Activated CD8-positive, alpha-beta memory T cell treated with anti-CD3 and anti-CD28 coated beads for 36 hours (primary cell): Measurements from ENCODE around the gene RPL18A. TPM values are rescaled to one million over a fixed set of nuclear protein-coding genes. Genes with fewer than 3 reads are reported as not detected.

Experiments
- CTCF ChIA-PET: fragments of 350-600 bp; sonication (Branson Sonifier 250); formaldehyde crosslinking; loops from one replicate; lab custom pipeline; 2021; ENCODE audit warnings: antibody characterized with exemption; lab: Charles Lee
- POLR2A ChIA-PET: fragments of 350-600 bp; sonication (Branson Sonifier 250); formaldehyde crosslinking; loops from one replicate; lab custom pipeline; 2021; ENCODE audit warnings: antibody characterized with exemption; lab: Charles Lee
- total RNA-seq, 2 experiments: library from RNA; stranded (reverse); gene quantifications; one replicate each; pipeline ENCODE4 v1.2.3, GENCODE V29; 2021

RPL18A gene
- 1,000 to 10,000 TPM; 3,083 to 3,091 TPM for total RNA-seq

GRCh38 chr19:17859533-17860330 lies at the start of gene RPL18A:
Gene RPL18A (plus strand): TSS chr19:17859910. CDS start chr19:17859957, 47 bp downstream.
- ChIA-PET POLR2A (interaction anchor here (0.6 to 5.5 kb wide), 17 partner anchors 10 to 496 kb away, joined by 3 to 83 read pairs (median 5); partner anchors contain the start of genes CCDC124, JAK3, MAP1S and SLC5A5), CTCF (interaction anchor here (0.6 to 8.4 kb wide), 28 partner anchors 11 to 1189 kb away, joined by 3 to 124 read pairs (median 5); partner anchors contain the start of genes B3GNT3, CCDC124, FCHO1 and JAK3)

- ChIA-PET CTCF (no interaction called here), POLR2A (no interaction called here)
Measured at GRCh38 chr19:17811103-17811502, 48.6 kb upstream of the RPL18A start.

DNA sequence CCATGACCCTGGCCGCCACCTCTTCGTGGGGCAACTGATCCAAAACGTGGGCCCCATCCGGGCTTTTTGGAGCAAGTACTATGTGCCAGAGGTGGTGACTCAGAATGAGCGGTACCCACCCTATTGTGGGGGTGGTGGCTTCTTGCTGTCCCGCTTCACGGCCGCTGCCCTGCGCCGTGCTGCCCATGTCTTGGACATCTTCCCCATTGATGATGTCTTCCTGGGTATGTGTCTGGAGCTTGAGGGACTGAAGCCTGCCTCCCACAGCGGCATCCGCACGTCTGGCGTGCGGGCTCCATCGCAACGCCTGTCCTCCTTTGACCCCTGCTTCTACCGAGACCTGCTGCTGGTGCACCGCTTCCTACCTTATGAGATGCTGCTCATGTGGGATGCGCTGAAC lies 48.0 kb upstream of the RPL18A start:
- ChIA-PET CTCF (no interaction called here), POLR2A (no interaction called here)

DNA sequence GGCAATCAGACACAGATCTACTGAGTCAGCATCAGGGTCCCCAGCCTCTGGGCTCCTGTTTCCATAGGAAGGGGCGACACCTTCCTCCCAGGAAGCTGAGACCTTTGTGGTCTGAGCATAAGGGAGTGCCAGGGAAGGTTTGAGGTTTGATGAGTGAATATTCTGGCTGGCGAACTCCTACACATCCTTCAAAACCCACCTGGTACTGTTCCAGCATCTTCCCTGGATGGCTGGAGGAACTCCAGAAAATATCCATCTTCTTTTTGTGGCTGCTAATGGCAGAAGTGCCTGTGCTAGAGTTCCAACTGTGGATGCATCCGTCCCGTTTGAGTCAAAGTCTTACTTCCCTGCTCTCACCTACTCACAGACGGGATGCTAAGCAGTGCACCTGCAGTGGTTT lies 47.6 kb upstream of the RPL18A start:
- ChIA-PET CTCF (interaction anchor here (0.5 kb wide), 1 partner anchor 13 kb away, joined by 4 read pairs; no protein-coding TSS in a partner anchor), POLR2A (no interaction called here)

- CTCF ChIA-PET = interaction anchor here (0.7 kb wide), 1 partner anchor 117 kb away, joined by 6 read pairs; no protein-coding TSS in a partner anchor
Measured at GRCh38 chr19:17817668-17818363, 41.9 kb upstream of the RPL18A start.

DNA sequence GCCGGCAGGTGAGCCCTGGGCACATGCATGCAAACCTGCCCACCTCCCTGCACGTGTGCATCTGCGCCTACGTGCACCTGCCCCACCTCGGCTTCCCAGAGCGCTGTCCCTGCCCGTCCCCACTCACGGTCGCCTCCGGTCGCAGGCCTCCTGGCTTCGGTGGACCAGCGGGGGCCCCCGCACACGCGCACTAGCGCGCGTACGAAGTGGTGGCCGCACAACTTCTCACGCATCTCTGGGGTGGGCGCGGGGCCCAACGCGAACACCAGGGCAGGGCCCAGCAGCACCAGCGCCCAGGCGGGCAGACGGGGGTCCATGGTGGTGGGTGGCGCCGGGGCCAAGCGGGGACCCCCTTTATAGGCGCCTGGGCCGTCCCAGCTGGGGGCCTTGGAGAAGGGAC lies 38.5 kb upstream of the RPL18A start, which contains the start of gene INSL3:
INSL3 (minus strand) TSS at position 330 of the 400 bp plus-strand sequence; CDS start at position 317, 13 bp downstream.
- ChIA-PET CTCF (no interaction called here), POLR2A (no interaction called here)

More at GRCh38 chr19:17817668-17818363, 41.9 kb upstream of the RPL18A start:
- POLR2A ChIA-PET = no interaction called here

GRCh38 chr19:17824339-17824738 lies 35.4 kb upstream of the RPL18A start:
- CTCF ChIA-PET = interaction anchor here (1.4 kb wide), 1 partner anchor 40 kb away, joined by 3 read pairs; no protein-coding TSS in a partner anchor
- POLR2A ChIA-PET = no interaction called here

- CTCF ChIA-PET = no interaction called here
- POLR2A ChIA-PET = interaction anchor here (0.6 kb wide), 1 partner anchor 355 kb away, joined by 5 read pairs; no protein-coding TSS in a partner anchor
Measured at GRCh38 chr19:17826508-17827056, 33.1 kb upstream of the RPL18A start.

DNA sequence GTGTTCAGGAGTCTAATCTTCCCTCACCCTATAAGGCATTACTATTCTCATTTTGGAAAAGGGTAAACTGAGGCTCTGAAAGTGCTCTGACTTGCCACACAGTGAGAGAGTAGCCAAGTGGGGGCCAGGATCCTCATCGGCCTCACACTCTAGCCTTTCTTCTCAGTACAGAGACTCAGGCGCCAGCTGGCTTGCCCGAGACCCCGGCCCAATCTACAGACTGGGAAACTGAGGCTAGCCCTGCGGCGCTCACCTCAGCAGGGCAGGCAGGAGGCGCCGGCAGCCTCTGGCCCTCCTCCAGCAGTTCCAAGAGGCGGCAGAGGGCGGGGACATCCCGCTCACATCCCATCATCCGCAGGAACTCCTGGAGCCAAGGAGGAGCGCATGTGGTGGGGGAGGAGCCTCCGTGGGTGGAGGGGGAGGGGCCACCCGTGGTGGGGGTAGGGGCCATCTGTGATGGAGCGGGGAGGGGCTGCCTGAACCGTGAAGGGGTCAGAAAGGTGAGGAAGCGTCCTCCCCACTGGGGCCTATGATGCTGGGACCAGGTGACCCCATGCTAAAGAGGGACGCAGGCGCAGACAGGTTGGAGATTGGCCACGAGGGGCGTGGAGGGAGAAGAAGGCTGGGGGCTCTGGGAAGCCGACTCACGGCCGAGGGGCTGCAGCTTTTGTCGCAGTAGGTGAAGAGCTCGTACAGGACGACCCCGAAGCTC lies 29.7 kb upstream of the RPL18A start:
- POLR2A ChIA-PET = interaction anchor here (0.8 kb wide), 1 partner anchor 18 kb away, joined by 5 read pairs; the partner anchor contains the start of gene JAK3
- CTCF ChIA-PET = interaction anchor here (1.2 kb wide), 1 partner anchor 21 kb away, joined by 3 read pairs; no protein-coding TSS in a partner anchor

DNA sequence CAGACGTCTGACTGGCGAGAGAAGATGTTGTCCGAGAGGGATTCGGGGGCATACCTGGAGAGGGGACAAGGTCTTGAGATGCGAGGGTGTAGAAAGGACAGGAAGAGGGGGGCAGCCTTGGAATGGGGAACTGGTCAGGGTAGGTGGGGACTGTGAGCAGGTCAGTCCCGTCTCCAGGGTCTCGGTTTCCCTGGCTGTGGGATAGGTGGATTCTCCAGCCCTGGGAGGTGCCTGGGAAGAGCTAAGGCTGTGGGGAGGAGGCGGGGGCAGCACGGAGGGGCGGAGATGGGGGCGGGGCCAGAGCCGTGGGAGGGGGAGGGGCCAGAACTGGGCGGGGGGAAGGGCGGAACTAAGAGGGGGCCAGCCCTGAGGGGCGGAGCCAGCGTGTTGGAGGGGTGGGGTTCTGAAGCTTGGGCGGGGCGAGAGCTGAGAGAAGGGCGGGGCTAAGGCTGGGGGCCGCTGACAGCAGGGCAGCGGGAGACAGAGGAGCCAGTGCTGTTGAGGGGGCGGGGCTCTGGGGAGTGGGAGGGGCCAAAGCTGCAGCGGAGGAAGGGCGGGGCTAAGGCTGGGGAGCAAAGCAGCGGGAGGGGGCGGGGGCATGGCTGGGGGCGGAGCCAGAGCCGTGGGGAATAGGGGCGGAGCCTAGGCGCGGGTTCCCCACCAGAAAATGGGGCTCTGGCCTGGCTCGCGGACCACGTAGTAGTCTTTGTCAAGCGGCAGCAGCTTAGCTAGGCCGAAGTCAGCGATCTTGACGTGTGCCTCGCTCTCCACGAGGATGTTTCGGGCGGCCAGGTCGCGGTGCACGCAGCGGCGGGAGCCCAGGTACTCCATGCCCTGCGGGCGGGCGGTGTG lies 28.9 kb upstream of the RPL18A start:
- POLR2A ChIA-PET = interaction anchor here (0.6 to 1.2 kb wide), 3 partner anchors 8 to 310 kb away, joined by 3 to 5 read pairs (median 3); no protein-coding TSS in a partner anchor
- CTCF ChIA-PET = interaction anchor here (0.9 to 1.2 kb wide), 2 partner anchors 20 to 28 kb away, joined by 3 read pairs; no protein-coding TSS in a partner anchor

DNA sequence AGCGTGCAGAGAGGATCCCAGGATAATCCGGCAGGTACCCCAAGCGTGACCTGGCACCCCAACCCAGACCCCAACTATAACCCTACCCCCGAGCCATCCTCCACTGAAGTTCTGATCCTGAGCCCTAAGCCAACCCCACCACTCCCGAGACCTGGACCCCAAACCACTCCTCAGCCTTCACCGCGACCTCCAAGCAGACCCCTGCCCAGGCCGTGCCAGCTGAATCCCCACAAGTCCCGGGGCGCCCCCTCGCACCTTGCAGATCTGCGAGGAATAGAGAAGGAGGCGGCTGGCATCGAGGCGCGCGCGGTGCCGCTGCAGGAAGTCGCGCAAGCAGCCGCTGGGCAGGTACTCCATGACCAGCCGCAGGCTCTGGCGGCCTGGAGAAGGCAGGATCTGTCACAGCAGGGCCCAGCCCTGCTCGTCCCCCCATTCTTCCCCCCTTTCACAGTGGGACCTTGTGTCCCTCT lies 28.3 kb upstream of the RPL18A start:
- CTCF ChIA-PET = interaction anchor here (0.9 kb wide), 1 partner anchor 29 kb away, joined by 3 read pairs; no protein-coding TSS in a partner anchor
- POLR2A ChIA-PET = interaction anchor here (1.1 to 1.2 kb wide), 2 partner anchors 9 to 39 kb away, joined by 3 read pairs; no protein-coding TSS in a partner anchor

DNA sequence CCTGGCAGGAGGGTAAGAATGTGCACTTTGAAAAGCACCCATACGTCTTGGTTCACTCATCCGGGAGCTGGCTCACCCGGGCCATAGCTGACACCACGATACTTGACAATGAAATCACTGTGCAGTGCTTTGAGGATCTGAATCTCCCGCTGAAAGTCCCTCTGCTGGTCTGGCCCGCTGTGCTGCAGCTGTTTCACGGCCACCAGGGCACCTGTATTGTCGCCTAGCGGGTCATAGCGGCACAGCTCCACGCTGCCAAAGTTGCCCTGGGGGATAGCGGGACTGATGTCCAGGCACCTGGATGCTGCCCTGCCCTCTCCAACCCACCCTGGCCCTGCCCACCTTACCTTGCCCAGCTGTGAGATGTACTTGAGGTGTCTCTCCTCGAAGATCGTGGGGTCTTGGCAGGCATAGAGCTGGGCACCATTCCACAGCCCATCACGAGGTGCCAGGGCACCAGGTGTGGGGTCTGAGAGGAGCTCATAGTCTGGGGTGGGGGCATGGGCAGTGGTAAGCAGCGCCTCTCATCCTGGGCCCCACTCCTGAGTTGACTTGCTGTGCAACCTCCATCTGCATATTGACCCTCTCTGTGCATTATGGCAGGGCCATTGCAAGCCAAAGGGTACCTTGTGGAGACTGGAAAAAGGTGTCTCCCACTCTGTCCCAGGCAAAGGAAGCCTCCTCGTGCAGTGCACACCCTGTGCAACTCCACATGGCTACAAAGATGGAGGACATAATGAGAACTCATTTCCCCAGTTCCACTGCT lies 27.1 kb upstream of the RPL18A start:
- ChIA-PET POLR2A (interaction anchor here (0.6 to 1.4 kb wide), 2 partner anchors 10 to 29 kb away, joined by 3 to 12 read pairs; no protein-coding TSS in a partner anchor), CTCF (interaction anchor here (0.7 to 1.4 kb wide), 2 partner anchors 27 to 186 kb away, joined by 3 read pairs; partner anchors contain the start of gene RPL18A)

- POLR2A ChIA-PET = no interaction called here
- CTCF ChIA-PET = interaction anchor here (1.2 to 1.4 kb wide), 2 partner anchors 21 to 25 kb away, joined by 3 read pairs; partner anchors contain the start of gene RPL18A
Measured at GRCh38 chr19:17834350-17835181, 25.1 kb upstream of the RPL18A start.

DNA sequence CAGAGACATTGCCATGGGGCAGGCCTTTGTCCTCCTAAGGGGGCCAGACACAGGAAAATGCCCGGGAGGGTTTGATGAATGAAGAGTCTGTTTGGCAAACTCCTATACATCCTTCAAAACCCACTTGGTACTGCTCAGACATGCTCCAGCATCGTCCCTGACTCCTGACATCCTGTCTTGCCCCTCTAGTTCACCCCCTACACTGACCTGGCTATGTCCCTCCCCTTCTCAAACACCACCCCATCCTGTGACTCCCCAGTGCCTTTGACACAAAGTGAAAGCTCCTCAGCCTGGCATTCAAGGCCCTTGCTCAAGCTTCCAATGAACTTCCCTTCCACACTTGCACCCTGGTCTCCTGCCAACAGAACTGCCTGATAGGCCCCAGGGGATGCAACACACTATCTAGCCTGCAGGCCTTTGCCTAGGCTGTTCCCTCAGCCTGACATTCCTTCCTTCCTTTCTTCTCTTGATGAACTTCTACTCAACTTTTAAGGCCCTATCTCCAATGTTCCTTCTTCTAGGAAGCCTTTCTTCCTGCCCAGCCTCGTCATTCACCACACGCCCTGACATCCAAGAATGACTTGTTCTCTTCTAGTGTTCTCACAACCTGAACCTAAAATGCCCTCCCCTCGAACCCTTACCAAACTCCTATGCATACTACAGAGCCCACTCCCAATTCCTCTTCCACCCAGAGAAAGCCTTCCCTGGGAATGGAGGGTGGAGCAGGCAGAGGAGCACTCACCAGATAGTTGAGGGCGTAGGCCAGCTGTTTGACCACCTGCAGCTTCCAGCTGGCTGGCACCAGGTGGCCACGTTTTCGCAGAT lies 24.3 kb upstream of the RPL18A start:
- POLR2A ChIA-PET = interaction anchor here (0.6 kb wide), 1 partner anchor 20 kb away, joined by 5 read pairs; no protein-coding TSS in a partner anchor
- CTCF ChIA-PET = no interaction called here

DNA sequence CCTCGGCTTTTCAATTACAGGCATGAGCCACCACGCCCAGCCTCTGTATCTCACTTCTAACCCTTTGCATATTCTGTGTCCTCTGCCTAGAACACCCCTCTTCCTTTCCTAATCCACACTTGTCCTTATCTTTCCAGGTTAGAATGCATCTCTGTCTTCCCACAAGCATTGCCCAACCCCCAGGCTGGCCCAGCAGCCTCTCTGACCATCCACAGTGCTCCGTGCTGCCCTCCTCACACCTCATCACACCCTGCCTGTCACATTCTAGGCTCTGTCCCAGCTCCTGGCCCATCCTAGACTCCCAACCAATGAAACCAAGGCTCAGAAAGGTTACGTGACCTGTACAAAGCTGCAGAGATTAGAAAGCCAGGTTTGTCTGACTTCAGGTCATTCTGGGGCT lies 23.2 kb upstream of the RPL18A start:
- ChIA-PET CTCF (no interaction called here), POLR2A (no interaction called here)
